Fibroblast of villous mesenchyme (primary cell): ENCODE data around the gene SFXN5. TPM values are rescaled to one million over a fixed set of nuclear protein-coding genes. Genes with fewer than 3 reads are reported as not detected.

Experiments
- DNase-seq: peaks from one replicate; pipeline ENCODE4 v3.0.0-alpha.2; 2010; ENCODE audit warnings: low read depth
- H3K4me3 ChIP-seq: 2 replicates; pipeline ENCODE4 v1.5.1; 2011; ENCODE audit warnings: low read depth, mild to moderate bottlenecking, low read length
- total RNA-seq: library from RNA; depleted of rRNA; stranded (reverse); fragments of >200 nt; gene quantifications from 2 replicates; pipeline ENCODE4 v1.2.3, GENCODE V29; 2012
- TF ChIP-seq, protein P1 (sequence below): IDR thresholded peaks from 2 replicates; pipeline ENCODE4 v1.5.1; 2012; ENCODE audit warnings: low read depth, mild to moderate bottlenecking, low read length; ENCODE audit not compliant: insufficient read depth

The SFXN5 gene
- total RNA-seq, 1 donor = 12.1 TPM

DNA sequence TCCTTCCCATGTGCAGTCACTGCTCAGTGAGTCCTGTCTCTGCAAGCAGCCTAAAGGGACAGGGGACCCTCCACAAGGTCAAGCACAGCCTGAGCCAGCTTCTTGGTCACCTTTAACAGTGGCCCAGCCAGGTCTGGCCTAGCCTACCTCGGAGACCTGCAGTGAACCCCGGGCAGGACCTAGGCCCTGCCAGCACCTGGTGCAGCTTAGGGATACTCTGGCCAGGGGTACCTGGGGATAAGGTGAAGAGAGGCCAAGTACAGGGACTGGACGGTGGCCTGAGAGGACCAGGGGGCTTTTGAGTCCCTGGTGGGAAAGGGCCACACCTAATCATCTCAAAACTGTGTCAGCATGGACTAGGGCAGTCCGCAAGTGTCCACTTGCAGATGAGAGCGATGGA lies 86.4 kb downstream of the SFXN5 start:
- H3K4me3 ChIP-seq = no peak overlapping the region
- DNase-seq = no peak
- TF ChIP-seq, protein P1, sequence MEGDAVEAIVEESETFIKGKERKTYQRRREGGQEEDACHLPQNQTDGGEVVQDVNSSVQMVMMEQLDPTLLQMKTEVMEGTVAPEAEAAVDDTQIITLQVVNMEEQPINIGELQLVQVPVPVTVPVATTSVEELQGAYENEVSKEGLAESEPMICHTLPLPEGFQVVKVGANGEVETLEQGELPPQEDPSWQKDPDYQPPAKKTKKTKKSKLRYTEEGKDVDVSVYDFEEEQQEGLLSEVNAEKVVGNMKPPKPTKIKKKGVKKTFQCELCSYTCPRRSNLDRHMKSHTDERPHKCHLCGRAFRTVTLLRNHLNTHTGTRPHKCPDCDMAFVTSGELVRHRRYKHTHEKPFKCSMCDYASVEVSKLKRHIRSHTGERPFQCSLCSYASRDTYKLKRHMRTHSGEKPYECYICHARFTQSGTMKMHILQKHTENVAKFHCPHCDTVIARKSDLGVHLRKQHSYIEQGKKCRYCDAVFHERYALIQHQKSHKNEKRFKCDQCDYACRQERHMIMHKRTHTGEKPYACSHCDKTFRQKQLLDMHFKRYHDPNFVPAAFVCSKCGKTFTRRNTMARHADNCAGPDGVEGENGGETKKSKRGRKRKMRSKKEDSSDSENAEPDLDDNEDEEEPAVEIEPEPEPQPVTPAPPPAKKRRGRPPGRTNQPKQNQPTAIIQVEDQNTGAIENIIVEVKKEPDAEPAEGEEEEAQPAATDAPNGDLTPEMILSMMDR = no peak

DNA sequence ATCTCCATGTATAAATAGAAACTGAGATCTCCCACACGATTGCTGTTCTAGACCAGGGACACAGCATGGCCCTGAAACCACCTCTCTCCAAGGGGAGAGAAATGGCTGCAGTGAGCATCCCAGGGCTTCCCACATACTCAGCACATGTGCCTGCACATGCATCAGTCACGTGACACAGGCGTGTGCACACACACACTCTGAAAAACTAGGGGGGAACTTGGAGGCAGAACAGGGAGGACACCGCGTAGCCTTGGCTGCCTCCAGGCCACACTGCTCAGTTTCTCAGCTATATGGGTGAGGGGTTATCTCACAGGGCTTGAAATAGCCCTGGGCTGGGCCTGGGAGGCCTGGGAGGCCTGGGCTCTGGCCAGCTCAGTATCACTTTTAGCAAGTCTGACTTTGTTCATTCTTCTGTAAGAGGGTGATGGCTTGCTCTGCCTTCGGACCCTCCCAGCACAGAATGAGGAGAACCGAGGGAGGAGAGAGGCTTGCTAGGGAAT lies 87.3 kb downstream of the SFXN5 start:
- DNase-seq = no peak
- TF ChIP-seq, protein P1 = no peak
- no peak overlapping the region for H3K4me3 ChIP-seq

DNA sequence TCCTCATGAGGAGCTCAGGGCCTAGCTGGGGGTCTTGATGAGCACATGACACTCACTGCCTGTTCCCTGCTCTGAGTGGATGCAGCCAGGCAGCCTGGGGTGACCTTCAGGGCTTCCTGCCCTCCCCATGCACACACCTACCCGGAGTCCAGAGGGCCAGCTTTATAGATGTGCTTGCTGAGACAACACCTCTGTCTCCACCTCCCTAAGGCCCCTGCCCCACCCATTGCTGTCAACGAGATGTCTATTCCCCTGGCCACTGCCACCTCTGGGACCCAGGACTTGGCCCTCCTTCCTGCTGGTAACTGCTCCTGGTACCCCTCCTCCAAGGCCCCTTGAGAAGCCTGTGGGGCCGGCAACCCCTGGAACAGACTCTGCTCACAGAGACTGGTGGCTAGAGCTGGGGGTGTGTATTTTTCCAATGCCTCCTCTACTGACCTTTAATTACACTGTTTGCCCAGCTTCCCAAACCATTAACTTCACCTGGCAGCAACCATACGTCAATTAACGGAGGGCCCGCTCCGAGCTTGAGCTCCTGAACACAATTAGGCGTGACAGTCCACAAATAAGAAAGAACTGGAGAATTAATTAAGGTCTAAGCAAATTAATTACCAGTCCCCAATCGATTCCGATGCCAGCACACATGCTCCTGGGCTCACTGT lies 87.9 kb downstream of the SFXN5 start:
- no peak for DNase-seq
- TF ChIP-seq, protein P1 = no peak
- no peak overlapping the region for H3K4me3 ChIP-seq

DNA sequence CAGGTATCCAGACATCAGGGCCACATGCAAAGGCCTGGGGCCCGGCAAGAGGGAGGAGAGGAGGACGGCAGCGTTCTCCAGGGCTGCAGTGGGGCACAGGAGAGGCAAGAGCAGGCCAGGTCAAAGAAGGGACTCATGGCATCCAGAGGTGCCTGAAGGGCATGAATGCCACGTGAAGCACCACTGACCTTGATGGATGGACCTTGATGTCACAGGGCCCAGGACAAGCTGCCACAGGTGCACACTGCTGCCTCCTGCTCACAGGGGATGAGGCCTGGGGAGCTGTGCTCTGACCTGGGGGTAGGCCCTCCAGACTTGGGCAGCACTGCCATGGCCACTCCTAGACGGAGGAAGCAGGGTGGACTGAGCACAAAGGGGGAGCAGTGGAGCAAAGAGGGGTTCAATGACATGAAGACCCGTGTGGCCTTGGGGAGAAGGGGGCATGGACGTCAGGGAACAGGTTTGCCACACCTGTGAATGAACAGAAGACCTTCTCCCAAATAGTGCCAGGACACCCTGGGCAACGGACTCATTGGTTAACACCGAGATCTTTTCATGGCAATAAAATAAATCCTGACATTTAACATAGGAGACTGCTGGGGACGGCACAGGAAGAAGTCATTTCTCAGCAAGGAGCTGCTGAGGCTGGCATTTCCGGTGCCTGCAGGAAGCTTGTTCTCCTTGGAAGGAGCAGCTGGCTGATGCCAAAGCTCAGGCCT lies 88.6 kb downstream of the SFXN5 start:
- no peak for DNase-seq
- no peak overlapping the region for H3K4me3 ChIP-seq
- TF ChIP-seq, protein P1 = no peak

DNA sequence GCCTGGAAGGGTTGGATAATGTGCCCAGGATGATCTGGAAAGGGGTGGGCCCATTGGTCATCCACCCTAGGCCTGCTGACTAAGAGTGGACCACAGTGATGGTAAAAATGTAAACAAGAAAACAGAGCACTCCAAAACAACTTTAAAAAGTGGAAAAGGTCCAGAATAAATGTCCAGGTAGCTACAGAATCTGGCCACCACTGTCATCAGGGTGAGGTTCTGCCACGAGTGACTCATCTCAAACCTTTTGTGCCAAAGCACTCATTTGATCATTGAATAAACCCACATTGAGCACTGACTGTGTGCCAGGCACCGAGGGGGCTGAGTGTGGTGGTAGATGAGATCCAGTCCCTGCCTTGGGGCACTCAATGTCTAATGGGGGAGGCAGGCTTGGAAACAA lies 89.3 kb downstream of the SFXN5 start:
- TF ChIP-seq, protein P1 = no peak
- DNase-seq = peak; percentile 6
- H3K4me3 ChIP-seq = no peak overlapping the region

DNA sequence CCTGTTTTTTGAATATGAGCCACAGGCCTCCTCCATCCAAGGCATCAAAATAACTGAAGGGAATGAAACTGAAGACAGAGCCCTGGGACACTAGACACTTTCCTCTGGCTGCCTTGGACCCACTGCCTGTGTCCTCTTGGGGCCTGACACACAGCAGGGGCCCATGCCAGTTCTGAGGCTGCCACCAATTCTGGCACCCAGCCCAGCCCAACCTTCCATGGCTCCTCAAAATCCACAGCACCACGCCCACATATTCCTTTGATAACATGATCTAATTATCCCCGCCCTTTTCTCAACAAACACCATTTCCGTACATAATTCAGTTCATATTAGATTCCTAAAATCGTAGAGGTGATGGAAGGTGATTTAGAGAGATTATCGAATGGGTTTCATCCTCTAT lies 90.0 kb downstream of the SFXN5 start:
- no peak overlapping the region for H3K4me3 ChIP-seq
- DNase-seq = no peak
- TF ChIP-seq, protein P1 = no peak
